C4-2B (cell line): ENCODE data around the gene C1RL.

ENCODE experiments used
- CTCF ChIP-seq: fragments of 450-650 bp; conservative IDR thresholded peaks from 2 replicates; pipeline ENCODE4 v1.5.1; 2017; ENCODE audit warnings: mild to moderate bottlenecking
- ZFX ChIP-seq: fragments of 450-650 bp; IDR thresholded peaks from 2 replicates; pipeline ENCODE4 v1.6.1; 2017

GRCh38 chr12:7058850-7059395, 50.1 kb downstream of the C1RL start:
- TF ChIP-seq CTCF, result no peak
- no peak; the same call in 1 of the 2 replicates for TF ChIP-seq ZFX
